GM12873 (cell line): ENCODE data around the gene ANTXR2.

Experiments used
- CTCF ChIP-seq: IDR thresholded peaks from 2 replicates; pipeline ENCODE4 v1.5.1; 2012; ENCODE audit warnings: low read depth, mild to moderate bottlenecking, moderate library complexity, low read length, control low read depth; ENCODE audit not compliant: insufficient read depth; ENCODE audit errors: missing control alignments

The ANTXR2 gene

GRCh38 chr4:80009806-80010205 is 63.2 kb downstream of the ANTXR2 start:
- no peak for TF ChIP-seq CTCF

- TF ChIP-seq CTCF = no peak
These were observed 64.1 kb downstream of the ANTXR2 start for GRCh38 chr4:80008971-80009370.

GRCh38 chr4:80008351-80008750 is 64.7 kb downstream of the ANTXR2 start:
- no peak for TF ChIP-seq CTCF

GRCh38 chr4:80007745-80008149 is 65.3 kb downstream of the ANTXR2 start:
- no peak for TF ChIP-seq CTCF

GRCh38 chr4:80006935-80007744 is 65.9 kb downstream of the ANTXR2 start:
- no peak for TF ChIP-seq CTCF

GRCh38 chr4:80005863-80006262 is 67.2 kb downstream of the ANTXR2 start:
- TF ChIP-seq CTCF = no peak

GRCh38 chr4:80004319-80004718 is 68.7 kb downstream of the ANTXR2 start:
- TF ChIP-seq CTCF = no peak

- no peak for TF ChIP-seq CTCF
These were observed 74.8 kb downstream of the ANTXR2 start for GRCh38 chr4:79998201-79998600.
